ENCODE results near the gene PWWP2B. TPM values are rescaled to one million over a fixed set of nuclear protein-coding genes. Genes with fewer than 3 reads are reported as not detected.

Gene PWWP2B
- total RNA-seq, 5 donors from 2014 or later (not counting 1 experiment from before 2014, with no cell fraction given): 11.5 to 15.3 (median 13.6) TPM

DNA sequence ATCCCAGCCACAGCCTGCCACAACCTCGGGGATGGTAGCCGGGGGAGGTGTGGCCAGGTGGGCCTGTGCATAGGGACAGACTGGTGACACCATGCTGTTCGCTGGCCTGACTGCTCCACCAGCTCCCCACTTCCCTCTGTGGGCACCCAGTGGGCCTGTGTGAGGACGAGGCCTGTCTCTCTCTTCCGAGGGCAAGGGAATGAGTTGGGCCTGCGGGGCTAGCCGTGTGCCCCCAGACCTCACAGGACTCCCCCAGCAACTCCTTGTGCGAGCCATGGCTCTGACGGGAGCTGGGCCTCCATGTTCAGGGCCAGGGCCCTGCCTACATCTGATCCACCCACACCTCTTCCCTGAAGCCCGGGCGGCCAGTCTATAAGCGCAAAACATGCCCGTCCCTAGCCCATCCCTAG is 40.5 kb downstream of the PWWP2B start:
- Histone ChIP-seq H3K4me3 (ENCODE audit: control insufficient read depth in 1 of 2, extremely low read depth in 1 of 2, low read length in 1 of 2) (no peak overlapping the region), H3K27ac (ENCODE audit: low read length) (no peak overlapping the region), H3K9me3 (no peaks in the 10 kb centered on the region), H3K36me3 (ENCODE audit: control insufficient read depth in 2 of 2, extremely low read depth in 1 of 2, insufficient read depth in 1 of 2, low read length in 1 of 2) (no peaks in the 10 kb centered on the region), H3K4me1 (ENCODE audit: control insufficient read depth in 1 of 2, extremely low read depth in 1 of 2, insufficient read depth in 2 of 2, low read length in 2 of 2) (peaks cover 2 to 7% of the 10 kb centered on the region in 2 experiments), H3K27me3 (replicated peaks in 1 of 2; ENCODE audit: control insufficient read depth in 2 of 2, extremely low read depth in 1 of 2, insufficient read depth in 2 of 2, low read length in 1 of 2) (no peaks in the 10 kb centered on the region)
- POLR2A ChIA-PET: no interaction called here
- WGBS (ENCODE audit: insufficient coverage): 78% methylated on average over 5 of the region's 13 CpGs
- ATAC-seq (replicated peaks in 1 of 4): no peak
- DNase-seq: no peak
- CTCF ChIA-PET: no interaction called here
- Mint-ChIP-seq H3K9me3 (no peaks in the 10 kb centered on the region), H3K27ac (no peak overlapping the region), H3K36me3 (no peaks in the 10 kb centered on the region), H3K27me3 (no peaks in the 10 kb centered on the region), H3K4me1 (peaks cover 7 to 11% (median 9%) of the 10 kb centered on the region in 3 donors), H3K4me3 (no peak overlapping the region)

GRCh38 chr10:132438091-132439024 is 41.4 kb downstream of the PWWP2B start:
- no peak overlapping the region for H3K27ac Mint-ChIP-seq
- H3K9me3 Mint-ChIP-seq: no peaks in the 10 kb centered on the region
- no peak for DNase-seq
- CTCF ChIA-PET: no interaction called here
- Histone ChIP-seq H3K27ac (ENCODE audit: low read length) (no peak overlapping the region), H3K4me3 (ENCODE audit: control insufficient read depth in 1 of 2, extremely low read depth in 1 of 2, low read length in 1 of 2) (no peak overlapping the region), H3K9me3 (no peaks in the 10 kb centered on the region), H3K36me3 (ENCODE audit: control insufficient read depth in 2 of 2, extremely low read depth in 1 of 2, insufficient read depth in 1 of 2, low read length in 1 of 2) (no peaks in the 10 kb centered on the region), H3K4me1 (ENCODE audit: control insufficient read depth in 1 of 2, extremely low read depth in 1 of 2, insufficient read depth in 2 of 2, low read length in 2 of 2) (peaks cover 2 to 7% of the 10 kb centered on the region in 2 experiments), H3K27me3 (replicated peaks in 1 of 2; ENCODE audit: control insufficient read depth in 2 of 2, extremely low read depth in 1 of 2, insufficient read depth in 2 of 2, low read length in 1 of 2) (no peaks in the 10 kb centered on the region)
- no peaks in the 10 kb centered on the region for H3K27me3 Mint-ChIP-seq
- peaks cover 7 to 11% (median 9%) of the 10 kb centered on the region in 3 donors for H3K4me1 Mint-ChIP-seq
- ATAC-seq (replicated peaks in 1 of 4): no peak
- POLR2A ChIA-PET: no interaction called here
- H3K36me3 Mint-ChIP-seq: no peaks in the 10 kb centered on the region
- WGBS (ENCODE audit: insufficient coverage): 84% methylated on average over 17 of the region's 19 CpGs
- no peak overlapping the region for H3K4me3 Mint-ChIP-seq

DNA sequence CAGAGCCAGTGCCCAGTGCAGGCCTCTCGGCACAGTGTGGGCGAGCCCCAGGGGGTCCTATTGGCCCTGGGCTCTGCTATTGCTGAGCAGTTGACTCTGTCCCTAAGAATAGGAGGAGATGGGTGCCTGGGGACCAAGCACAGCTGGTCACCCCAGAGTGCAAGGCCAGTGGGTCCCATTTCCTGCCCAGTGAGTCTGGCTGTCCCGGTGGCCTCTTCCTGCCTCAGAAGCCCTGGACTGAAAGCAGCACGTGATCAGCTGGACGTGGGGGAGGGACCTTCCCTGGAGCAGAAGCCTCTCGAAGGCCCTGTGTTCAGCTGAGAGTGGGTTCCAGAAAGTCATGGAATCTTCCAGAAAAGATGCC is 42.0 kb downstream of the PWWP2B start:
- Histone ChIP-seq H3K27me3 (replicated peaks in 1 of 2; ENCODE audit: control insufficient read depth in 2 of 2, extremely low read depth in 1 of 2, insufficient read depth in 2 of 2, low read length in 1 of 2) (no peaks in the 10 kb centered on the region), H3K27ac (ENCODE audit: low read length) (no peak overlapping the region), H3K4me3 (ENCODE audit: control insufficient read depth in 1 of 2, extremely low read depth in 1 of 2, low read length in 1 of 2) (no peak overlapping the region), H3K9me3 (no peaks in the 10 kb centered on the region), H3K36me3 (ENCODE audit: control insufficient read depth in 2 of 2, extremely low read depth in 1 of 2, insufficient read depth in 1 of 2, low read length in 1 of 2) (no peaks in the 10 kb centered on the region), H3K4me1 (ENCODE audit: control insufficient read depth in 1 of 2, extremely low read depth in 1 of 2, insufficient read depth in 2 of 2, low read length in 2 of 2) (peaks cover 2 to 13% of the 10 kb centered on the region in 2 experiments)
- ATAC-seq (replicated peaks in 1 of 4): no peak
- no peak for DNase-seq
- H3K4me1 Mint-ChIP-seq: peaks cover 8 to 12% (median 11%) of the 10 kb centered on the region in 3 donors
- no peaks in the 10 kb centered on the region for H3K36me3 Mint-ChIP-seq
- no peaks in the 10 kb centered on the region for H3K27me3 Mint-ChIP-seq
- 98% methylated on average over 6 of the region's 6 CpGs for WGBS (ENCODE audit: insufficient coverage)
- ChIA-PET CTCF (no interaction called here), POLR2A (no interaction called here)
- no peaks in the 10 kb centered on the region for H3K9me3 Mint-ChIP-seq
- H3K27ac Mint-ChIP-seq: no peak overlapping the region
- H3K4me3 Mint-ChIP-seq: no peak overlapping the region

DNA sequence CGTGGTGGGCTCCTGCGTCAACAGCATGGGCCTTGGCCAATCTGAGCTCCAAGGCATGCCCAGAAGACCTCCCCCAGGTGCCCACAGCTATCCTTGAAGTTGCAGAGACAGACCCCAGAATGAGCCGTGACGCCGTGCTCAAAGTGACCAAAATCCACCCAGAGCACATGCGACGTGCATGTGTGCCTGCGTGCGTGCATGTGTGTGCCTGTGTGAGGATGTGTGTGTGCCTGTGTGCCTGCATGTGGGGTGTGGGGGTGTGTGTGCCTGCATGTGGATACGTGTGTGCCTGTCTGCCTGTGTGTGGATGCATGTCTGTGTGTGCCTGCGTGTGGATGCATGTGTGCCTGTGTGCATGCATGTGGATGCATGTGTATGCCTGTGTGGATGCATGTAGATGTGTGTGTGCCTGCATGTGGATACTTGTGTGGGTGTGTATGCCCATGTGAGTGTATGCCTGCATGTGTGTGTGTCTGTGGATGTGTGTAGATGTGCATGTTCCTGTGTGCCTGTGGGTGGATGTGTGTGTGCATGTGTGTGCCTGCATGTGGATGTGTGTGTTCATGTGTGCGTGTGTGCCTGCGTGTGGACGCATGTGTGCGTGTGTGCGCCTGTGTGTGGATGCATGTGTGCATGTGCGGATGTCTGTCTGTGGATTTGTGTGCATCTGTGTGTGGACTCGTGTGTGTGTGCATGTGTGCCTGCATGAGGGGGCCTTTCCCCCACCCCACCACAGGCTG is 42.6 kb downstream of the PWWP2B start:
- Mint-ChIP-seq H3K27me3 (no peaks in the 10 kb centered on the region), H3K9me3 (no peaks in the 10 kb centered on the region), H3K4me1 (peaks cover 11 to 13% (median 12%) of the 10 kb centered on the region in 3 donors), H3K27ac (peak overlapping the region in 1 of 2 donors; percentile 19), H3K36me3 (no peaks in the 10 kb centered on the region), H3K4me3 (no peak overlapping the region)
- no peaks in the 10 kb centered on the region for H3K36me3 ChIP-seq (ENCODE audit: control insufficient read depth in 2 of 2, extremely low read depth in 1 of 2, insufficient read depth in 1 of 2, low read length in 1 of 2)
- H3K4me1 ChIP-seq (ENCODE audit: control insufficient read depth in 1 of 2, extremely low read depth in 1 of 2, insufficient read depth in 2 of 2, low read length in 2 of 2): peaks cover 5 to 13% of the 10 kb centered on the region in 2 experiments
- DNase-seq (no peak), ATAC-seq (replicated peaks in 1 of 4) (no peak)
- H3K9me3 ChIP-seq: no peaks in the 10 kb centered on the region
- ChIA-PET POLR2A (no interaction called here), CTCF (no interaction called here)
- 100% methylated on average over 10 of the region's 18 CpGs for WGBS (ENCODE audit: insufficient coverage)
- no peak overlapping the region for H3K27ac ChIP-seq (ENCODE audit: low read length)
- H3K27me3 ChIP-seq (replicated peaks in 1 of 2; ENCODE audit: control insufficient read depth in 2 of 2, extremely low read depth in 1 of 2, insufficient read depth in 2 of 2, low read length in 1 of 2): no peaks in the 10 kb centered on the region
- H3K4me3 ChIP-seq (ENCODE audit: control insufficient read depth in 1 of 2, extremely low read depth in 1 of 2, low read length in 1 of 2): no peak overlapping the region

- H3K4me1 ChIP-seq (ENCODE audit: control insufficient read depth in 1 of 2, extremely low read depth in 1 of 2, insufficient read depth in 2 of 2, low read length in 2 of 2): peaks cover 15 to 27% of the 10 kb centered on the region in 2 experiments
- Mint-ChIP-seq H3K4me1 (peaks cover 19 to 22% (median 20%) of the 10 kb centered on the region in 3 donors), H3K36me3 (no peaks in the 10 kb centered on the region), H3K27ac (no peak overlapping the region), H3K9me3 (no peaks in the 10 kb centered on the region), H3K27me3 (no peaks in the 10 kb centered on the region), H3K4me3 (no peak overlapping the region)
- no peak for DNase-seq
- no peak for ATAC-seq (replicated peaks in 1 of 4)
- 93% methylated on average over 18 of the region's 25 CpGs for WGBS (ENCODE audit: insufficient coverage)
- H3K36me3 ChIP-seq (ENCODE audit: control insufficient read depth in 2 of 2, extremely low read depth in 1 of 2, insufficient read depth in 1 of 2, low read length in 1 of 2): no peaks in the 10 kb centered on the region
- no peak overlapping the region for H3K4me3 ChIP-seq (ENCODE audit: control insufficient read depth in 1 of 2, extremely low read depth in 1 of 2, low read length in 1 of 2)
- H3K27me3 ChIP-seq (replicated peaks in 1 of 2; ENCODE audit: control insufficient read depth in 2 of 2, extremely low read depth in 1 of 2, insufficient read depth in 2 of 2, low read length in 1 of 2): no peaks in the 10 kb centered on the region
- CTCF ChIA-PET: no interaction called here
- no peak overlapping the region for H3K27ac ChIP-seq (ENCODE audit: low read length)
- POLR2A ChIA-PET: no interaction called here
- no peaks in the 10 kb centered on the region for H3K9me3 ChIP-seq
Observed at GRCh38 chr10:132440791-132441565, 44.0 kb downstream of the PWWP2B start.

- peak overlapping the region; percentile 61 to 80 for H3K27ac Mint-ChIP-seq
- H3K9me3 ChIP-seq: no peaks in the 10 kb centered on the region
- ChIA-PET CTCF (no interaction called here), POLR2A (no interaction called here)
- DNase-seq: no peak
- H3K4me1 ChIP-seq (ENCODE audit: control insufficient read depth in 1 of 2, extremely low read depth in 1 of 2, insufficient read depth in 2 of 2, low read length in 2 of 2): peaks cover 21 to 36% of the 10 kb centered on the region in 2 experiments
- peaks cover 28 to 29% (median 28%) of the 10 kb centered on the region in 3 donors for H3K4me1 Mint-ChIP-seq
- ATAC-seq (replicated peaks in 1 of 4): no peak
- no peaks in the 10 kb centered on the region for H3K36me3 ChIP-seq (ENCODE audit: control insufficient read depth in 2 of 2, extremely low read depth in 1 of 2, insufficient read depth in 1 of 2, low read length in 1 of 2)
- no peaks in the 10 kb centered on the region for H3K27me3 ChIP-seq (replicated peaks in 1 of 2; ENCODE audit: control insufficient read depth in 2 of 2, extremely low read depth in 1 of 2, insufficient read depth in 2 of 2, low read length in 1 of 2)
- H3K4me3 ChIP-seq (ENCODE audit: control insufficient read depth in 1 of 2, extremely low read depth in 1 of 2, low read length in 1 of 2): no peak overlapping the region
- no peaks in the 10 kb centered on the region for H3K27me3 Mint-ChIP-seq
- H3K4me3 Mint-ChIP-seq: peak overlapping the region in 1 of 3 donors; percentile 33
- no peaks in the 10 kb centered on the region for H3K9me3 Mint-ChIP-seq
- no peaks in the 10 kb centered on the region for H3K36me3 Mint-ChIP-seq
- no peak overlapping the region for H3K27ac ChIP-seq (ENCODE audit: low read length)
- 96% methylated on average over 15 of the region's 22 CpGs for WGBS (ENCODE audit: insufficient coverage)
Observed at GRCh38 chr10:132441818-132442524, 45.0 kb downstream of the PWWP2B start.

Measured in T-cell (primary cell).